ENCODE measurements around the gene ARHGAP22.

The ARHGAP22 gene

DNA sequence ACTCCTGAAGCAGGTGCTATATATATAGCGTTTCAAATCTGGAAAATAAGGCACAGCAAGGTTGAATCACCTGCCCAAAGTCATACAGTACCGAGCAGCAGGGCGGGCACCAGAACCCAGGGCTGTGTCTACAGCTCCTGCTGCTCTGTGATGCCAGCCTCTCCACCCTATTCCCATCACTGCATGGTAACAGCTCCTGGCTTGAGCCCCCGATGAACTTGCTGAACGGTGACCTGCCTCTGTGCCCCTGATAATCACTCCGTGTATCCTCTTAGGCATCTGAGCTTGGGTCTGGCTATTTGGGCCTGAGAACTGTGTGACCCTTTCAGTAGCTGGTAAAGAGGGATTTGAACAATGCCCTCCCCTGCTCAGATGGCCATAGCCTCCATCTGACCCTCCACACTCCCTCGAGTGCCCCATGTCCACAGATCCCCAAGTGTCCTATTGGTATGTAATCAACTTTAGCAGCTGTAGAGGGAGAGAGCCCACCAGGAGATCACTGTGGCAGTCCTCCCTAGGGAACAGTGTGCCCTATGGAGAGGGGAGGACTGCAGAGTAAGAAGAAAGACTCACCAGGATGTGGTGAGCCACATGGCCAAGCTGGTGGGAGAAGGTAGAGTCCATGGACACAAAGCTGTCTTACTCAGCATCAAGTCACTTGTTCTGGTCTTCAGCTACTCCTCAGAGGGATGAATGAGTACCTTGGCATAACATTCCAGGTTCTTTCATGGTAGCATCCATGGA lies 1.1 kb upstream of the ARHGAP22 start:
- DNase-seq = no peak

DNA sequence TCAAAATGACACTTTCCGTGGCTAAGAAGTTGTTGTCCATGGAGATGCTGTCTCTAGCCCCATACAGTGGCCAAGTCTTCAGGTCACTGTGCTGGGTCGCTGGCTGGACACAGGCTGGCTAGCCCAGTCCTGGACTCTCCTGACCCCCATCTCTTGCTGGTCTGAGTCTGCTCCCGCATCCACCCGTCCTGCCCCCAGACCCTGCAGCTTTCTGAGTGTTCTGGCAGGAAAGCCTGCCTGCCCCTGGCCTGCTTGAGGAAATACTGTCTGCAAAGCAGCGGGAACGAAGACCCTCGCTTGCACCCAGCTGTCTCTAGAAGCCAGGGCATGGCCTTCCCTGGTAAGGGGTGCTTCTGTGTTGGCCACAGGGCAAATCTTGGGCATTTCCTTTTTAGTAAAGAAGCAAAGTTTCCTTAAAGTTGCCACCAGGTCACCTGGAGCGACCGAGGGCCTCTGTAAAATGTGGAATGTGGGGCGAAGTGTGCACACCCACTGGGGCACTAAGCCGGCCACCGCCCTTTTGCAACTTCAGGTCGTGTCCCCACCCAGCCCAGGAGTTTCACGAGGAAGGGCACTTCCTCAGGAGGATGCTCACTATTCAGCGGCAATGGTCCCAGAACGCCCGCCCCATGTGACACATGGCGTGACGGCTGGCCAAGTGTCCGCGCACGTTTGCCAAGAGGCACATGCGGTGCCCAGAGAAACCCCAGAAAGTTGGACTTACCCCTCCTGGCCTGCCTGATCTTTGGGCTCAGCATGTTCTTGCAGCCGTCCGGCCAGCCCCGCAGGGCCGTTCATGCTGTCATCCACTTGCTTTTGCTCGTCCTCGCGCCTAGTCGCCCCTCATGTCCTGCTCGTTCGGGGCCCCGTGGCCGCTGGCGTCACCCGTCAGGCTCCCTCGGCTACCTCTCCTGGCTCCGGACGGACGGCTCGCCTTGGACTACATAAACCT lies 558 bp downstream of the ARHGAP22 start:
- DNase-seq = no peak

DNA sequence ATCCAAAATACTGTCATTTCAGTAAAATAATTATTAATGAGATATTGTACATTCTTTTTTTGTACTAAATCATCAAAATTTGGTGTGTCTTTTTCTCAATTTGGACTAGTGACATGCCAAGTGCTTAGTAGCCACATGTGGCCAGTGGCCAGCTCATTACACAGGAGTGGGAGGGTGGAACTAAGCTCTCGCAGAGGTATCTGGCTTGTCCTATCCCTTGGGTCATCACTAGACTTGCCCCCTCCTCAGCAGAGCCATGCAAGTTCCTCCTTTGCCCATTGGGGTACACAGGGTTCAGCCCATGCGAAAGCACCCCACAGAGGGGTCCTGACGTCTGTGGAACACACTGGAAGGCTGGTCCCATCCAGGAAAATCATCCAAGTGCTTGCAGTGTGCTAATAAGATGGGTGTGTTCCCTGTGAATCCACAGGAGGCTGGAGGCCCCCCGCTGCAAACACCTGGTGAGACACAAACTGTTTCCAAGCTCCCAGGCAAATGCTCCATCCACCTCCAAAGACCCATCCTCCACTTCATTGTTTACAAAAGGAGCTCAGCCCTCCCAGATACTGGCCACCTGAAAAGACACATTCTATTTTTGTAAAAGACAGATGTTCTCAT lies 1.3 kb downstream of the ARHGAP22 start:
- no peak for DNase-seq

DNA sequence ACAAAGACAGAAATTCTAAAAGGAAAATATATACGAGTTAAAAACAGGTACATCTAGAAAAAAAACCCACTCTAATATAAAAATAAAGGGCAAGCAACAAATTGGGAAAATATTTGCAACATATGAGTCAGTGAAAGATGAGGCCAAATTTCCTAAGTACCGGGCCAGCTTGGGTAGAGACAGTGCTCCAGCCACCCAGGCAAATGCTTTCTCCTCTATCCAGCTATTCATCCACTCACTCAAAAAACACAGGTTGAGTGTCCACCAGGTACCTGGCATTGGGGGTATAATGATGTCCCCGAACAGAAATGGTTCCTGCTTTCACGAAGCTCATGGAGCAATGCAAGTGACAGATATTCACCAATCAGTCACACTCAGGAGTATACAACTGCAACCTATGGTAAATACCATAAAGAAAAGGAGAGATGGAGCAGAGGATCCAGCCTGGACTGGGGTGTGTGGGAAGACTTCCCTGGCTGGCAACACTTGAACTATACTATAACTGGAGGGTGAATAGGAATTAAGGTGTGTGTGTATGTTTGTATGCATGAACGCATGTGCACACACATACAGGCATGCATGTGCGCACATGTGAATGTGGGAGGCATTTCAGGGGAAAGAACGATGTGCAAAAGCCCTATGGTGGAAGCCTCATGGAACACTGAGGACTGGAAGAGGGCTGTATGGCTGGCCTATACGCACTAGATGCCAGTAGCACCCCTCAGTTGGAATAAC lies 2.3 kb downstream of the ARHGAP22 start:
- DNase-seq = no peak

DNA sequence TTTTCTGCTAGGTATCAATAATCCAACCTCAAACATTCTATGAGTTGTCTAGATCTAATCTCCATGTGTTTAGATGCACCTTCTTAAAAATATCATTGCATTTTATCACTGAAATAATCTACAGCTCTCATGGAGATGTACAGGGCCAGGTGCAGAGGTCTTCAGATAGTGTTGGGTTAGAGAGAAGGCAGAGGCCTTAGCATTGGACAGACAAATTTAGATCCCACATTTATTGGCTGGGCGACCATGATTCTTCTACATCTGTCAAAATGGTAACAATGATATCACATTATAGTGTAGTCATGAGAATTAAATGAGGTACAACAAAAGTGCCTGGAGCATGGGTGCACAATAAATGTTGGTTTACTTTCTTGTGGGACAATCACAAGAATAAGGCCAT lies 3.1 kb downstream of the ARHGAP22 start:
- no peak for DNase-seq

DNA sequence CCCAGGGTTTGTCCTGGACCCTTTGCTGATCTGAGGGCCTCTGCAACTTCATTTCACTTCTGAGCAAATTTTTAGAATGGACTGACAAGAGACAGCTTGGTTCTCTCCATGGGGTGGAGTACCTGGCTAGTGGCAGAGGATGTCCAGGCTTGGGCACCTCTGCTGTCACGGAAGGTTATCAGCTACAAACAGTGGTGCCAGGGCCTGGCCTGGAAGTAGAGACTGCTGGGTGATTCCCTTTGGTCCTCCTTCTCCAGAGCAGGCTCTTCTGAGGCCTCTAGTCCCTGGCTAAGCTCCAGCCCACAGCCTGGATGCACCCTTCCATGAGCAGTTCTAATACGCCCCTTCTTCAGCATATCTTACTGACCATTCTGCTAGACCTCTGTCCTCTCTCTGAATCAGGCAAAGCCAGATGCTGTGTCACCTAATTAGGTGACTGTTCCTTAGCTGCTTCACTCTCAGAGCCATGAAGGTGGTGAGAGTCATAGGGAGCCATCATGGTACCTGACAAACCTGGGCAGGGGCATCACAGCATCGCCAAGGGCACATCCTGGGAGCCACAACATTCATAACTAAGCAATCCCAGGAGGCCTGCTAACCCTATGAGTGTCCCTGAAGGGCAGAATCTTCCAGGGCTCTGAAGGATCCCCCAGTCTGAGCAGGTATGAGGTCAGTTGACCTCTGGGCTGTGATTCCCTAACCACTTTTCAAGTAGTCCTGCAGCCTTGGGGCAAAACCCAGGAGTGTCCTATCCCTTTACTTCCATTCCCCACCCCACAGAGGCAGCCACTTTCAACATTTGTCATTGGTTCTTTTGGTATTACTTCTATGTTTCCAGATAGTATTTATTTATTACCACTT lies 4.0 kb downstream of the ARHGAP22 start:
- DNase-seq = no peak

DNA sequence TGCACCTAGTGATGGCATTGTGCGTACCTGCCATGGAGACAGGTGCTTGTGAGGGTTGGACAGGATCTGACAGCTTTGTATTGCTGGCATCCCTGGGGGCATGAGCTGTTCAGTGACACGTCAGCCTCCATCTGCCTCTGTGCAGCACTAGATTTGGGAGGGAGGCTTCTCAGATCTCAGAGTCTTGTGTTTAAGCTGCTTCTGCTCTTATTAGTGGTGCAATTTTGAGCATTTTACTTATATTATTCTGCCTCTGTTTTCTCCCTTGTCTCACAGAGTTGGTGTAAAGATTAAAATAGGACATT lies 5.1 kb downstream of the ARHGAP22 start:
- no peak for DNase-seq

DNA sequence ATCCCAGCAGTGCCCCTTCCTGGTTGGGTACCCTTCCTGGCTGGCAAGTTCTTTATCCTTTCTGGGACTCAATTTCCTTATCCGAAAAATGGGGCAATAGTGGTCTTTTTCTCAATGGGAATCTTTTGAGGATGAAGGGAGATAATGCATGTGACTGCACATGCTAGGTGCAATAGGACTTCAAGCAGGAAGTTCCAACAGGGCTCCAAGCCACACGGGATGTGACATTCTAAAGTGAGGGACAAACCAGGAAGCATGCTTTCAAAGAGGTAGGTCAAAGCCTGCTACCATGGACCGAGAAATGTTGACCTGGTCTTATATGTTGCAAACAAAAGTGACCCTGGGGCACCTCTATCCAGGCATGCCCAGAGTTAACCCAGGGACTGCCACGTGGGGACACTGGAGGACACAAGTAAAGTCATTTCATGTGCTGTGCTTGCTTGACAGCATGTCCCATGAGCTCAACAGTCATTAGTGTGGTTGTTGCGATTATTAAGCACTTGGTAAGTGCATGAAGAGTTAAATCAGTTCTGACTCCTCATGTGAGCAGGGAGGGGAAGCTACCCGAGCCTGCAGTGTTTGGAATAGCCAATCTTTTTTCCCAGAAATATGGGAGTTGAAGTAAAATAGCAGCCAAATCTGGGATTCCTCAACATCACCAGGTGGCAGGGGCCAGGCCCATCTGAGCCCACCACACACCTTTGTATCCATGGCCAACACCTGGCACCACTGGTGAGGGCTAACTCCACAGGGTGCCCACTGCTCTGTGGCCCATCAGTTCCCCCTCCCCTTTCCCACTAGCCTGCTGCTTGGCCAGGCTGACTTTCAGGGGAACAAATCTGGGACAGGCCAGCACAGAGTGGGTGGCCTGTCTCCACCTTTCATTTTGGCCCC lies 5.7 kb downstream of the ARHGAP22 start:
- no peak for DNase-seq

DNA sequence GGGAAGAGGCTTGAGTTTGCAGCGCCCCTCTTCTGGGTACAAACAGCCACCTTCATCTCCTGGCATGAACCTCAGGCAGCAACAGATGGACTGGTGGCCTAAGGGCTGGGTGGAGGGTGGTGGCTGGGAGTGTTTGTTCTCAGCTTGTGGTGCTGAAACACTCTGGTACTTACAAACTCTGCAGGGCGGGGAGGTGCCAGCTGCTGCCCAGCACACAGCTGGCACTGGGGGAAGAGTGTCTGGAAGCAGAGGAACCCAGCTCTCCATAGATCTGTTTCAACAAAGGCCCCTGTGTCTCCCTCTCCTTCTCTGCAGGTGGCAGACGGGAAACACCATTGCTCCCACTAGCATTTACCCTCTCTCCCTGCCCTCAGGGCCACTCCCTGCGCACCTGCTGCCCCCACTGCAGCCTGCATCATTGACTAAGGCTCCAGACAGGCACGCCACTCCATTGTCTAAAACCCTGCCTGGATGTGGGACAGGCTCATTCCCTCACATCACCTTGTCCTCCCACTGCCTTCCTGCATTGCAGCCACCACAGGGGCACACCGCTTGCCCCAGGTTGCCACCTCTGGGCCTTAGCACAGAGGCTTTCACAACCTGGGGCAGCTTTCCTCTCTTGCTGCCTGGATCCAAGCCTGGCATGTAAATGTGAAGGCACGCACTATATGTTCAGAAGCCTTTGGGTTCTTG lies 6.5 kb downstream of the ARHGAP22 start:
- no peak for DNase-seq

DNA sequence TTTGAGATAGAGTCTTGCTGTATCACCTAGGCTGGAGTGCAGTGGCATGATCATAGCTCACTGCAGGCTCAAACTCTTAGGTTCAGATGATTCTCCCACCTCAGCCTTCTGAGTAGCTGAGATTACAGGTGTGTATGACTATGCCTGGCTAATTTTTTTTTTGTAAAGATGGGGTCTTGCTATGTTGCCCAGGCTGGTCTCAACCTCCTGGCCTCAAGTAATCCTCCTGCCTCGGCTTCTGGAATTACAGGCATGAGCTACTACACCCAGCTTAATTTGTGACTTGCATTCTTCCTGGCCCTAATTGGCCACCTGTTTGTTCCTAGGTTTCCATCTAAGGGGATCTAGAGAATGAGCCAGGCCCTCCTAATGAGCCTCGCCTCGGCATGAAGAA lies 9.3 kb downstream of the ARHGAP22 start:
- DNase-seq = no peak

DNA sequence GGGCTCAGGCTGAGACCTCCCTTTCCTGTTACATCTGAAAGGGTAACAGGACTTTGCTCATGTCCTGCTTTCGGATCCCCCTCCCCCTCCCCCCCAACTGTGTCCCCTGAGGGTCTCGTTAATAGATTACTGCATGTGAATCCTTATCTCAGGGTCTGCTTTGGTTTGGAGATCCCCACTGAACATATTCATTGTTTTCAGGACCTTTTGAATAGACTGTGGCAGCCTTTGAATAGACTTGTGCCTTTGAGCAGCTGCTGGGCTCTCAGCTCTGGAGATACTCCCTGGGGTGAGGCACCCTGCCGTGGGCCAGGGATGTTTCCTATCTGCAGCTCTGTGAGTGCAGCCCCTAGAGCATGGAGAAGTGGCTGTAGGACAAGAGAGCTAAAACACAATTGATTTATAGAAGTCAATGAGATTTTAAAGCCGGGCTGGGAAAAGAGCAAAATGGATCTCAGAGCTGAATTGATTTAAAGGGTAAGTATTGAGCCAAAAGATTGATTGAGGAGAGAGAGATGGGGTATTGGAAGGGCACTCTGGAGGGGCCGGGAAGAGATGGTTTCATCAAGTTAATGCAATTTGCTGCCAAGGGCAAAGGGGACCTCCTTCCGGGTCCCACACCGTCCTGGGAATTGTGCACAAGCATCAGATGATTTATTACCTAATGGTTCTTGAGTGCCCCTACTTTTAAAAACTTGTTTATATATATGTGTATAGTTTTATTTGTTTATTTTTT lies 9.9 kb downstream of the ARHGAP22 start:
- no peak for DNase-seq

DNA sequence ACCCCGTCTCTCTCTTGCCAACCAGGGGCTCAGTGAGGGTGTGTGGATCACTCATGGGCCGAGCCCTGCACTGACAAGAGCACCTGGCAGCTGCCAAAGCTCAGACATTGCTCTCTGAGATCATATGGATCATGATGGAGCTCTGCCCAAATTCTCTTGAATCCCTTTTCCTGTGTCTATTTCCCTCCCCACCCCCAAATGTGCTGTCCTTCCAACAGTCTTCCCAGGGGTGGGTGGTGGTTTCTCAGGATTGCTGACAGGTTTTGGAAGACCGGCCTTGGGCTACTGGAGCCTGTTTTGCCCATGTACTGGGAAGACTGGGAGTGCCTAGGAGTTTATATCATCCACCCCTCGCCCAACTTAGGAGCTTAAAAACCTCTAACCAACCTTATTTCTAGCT lies 10.5 kb downstream of the ARHGAP22 start:
- DNase-seq = no peak

DNA sequence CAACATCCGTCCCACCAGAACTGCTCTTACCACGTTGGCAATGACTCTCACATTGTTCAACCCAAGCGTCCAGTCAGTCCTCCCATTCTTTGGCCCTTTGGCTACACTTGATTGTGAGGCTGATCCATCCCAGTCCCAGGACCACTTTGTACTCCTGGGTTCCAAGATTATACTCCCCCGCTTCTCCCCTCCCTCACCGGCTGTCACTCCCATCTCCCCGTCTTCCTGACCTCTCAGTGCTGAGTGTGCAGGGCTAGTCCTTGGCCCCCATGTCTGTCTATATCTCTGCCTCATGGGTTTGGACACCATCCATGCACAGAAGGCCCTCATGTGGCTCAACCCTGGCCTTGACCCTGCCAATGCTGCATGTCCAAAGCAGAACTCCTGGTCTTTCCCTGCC lies 12.5 kb downstream of the ARHGAP22 start:
- DNase-seq = no peak

DNA sequence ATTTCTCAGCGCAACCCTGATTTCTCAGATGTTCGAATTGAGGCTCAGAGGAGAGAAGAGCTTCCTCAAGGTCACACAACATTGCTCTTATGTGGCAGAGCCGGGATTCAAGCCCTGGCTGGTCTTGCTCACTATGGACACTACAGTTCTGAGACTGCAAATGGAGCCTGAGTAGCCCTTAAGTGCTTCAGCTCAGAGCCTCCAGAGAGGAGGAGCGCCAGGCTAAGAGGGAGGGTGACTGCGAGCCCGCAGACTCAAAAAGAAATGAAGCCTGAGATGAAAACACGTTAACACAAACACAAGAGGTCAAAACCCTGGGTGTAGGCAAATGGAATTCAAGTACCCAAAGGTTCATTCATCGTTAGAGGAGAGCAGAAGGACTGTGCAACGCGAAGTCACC lies 13.9 kb downstream of the ARHGAP22 start:
- no peak for DNase-seq

DNA sequence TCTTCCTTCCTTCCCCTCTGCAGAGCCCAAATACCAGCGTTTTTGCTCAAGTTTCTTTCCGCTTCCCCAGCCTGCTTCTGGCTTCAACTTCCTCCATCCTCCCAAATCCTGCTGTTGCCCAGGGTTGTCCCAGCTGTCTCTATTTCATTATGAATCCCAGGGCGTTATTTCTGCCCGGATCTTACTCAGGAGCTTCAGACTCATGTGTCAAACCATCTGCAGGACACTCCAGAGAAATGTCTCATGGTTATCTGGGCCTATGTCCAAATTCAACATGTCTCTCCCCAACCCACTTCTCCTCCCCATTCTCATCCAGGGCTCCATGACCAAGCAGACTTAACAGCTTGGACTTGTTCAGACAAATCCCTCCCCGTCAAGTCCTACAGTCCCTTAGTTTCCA lies 15.6 kb downstream of the ARHGAP22 start:
- no peak for DNase-seq

DNA sequence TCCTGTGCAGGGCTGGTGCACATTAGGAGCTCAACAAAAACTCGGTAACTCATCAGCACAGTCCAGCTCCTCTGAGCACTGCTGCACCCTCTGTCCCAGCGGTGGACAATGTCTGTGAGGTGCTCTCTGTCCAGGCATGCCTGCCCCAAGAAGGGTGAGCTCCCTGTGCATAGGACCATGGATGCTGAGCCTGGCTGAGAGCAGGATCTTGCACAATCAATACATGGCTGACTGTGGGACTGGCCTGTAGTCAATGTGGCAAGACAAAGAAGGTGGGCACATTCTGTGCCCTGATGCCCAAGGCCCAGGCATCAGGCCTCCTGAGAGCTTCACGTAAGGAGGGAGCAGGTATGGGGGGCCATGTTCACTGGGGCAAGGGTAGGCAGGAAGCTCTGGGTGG lies 17.1 kb downstream of the ARHGAP22 start:
- no peak for DNase-seq

DNA sequence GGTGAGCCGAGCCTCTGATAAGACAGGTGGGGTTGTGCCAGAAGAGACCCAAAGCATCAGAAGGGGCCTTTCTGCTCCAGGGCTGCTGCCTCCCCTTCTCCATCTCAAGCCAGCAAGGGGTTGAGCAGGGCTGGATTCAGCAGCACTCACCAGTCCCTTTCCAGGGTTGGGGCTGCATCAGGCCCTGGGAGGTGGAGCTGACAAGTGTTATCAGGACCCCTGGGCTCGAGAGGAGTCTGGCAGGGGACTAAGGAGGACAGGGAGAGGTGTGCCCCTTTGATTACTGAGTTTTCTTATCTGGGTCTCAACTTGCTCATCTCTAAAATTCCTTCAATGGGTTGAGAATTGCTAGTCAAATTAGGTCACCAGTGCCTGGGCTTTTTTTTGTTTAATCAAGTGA lies 17.8 kb downstream of the ARHGAP22 start:
- no peak for DNase-seq

DNA sequence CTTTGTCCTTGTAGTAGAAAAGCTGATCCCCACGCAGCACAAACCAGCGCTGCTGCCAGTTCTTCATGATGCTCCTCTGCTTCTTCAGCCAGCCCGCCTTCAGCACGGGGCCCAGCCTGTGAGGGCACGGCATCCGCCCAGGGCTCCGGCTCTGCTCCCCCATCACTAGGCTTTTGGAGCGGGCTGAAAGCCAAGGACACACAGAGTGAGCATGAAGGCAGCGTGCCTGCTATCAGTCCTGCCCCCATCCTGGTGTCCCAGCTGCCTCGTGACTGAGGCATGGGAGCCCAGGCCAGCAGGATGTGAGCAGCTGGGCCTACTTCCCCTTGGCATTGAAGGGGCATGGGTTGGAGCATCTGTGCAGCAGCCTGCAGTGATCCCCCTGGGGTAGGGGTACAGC lies 21.9 kb downstream of the ARHGAP22 start:
- no peak for DNase-seq

DNA sequence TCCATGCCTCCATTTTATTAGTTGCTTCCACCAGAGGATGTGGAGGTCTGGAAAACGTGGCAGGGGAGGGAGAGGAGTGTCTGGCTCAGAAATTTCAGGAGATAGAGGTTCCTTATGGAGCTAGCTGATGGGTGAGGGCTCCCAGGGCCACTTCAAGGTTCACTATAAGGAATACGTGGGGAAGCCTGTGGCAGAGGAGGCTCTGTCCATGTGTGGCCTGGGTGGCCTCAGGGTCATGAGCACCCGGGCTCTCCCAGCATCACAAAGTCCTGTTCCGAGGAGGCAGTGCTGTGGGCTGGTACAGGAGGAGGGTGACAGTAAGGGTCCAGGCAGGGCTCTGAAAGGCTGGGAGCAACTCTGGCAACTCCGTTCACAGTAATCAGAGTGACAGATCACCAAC lies 24.6 kb downstream of the ARHGAP22 start:
- no peak for DNase-seq

Measured in OCI-M1 (cell line).